ENCODE data around the gene LYRM1. TPM values are rescaled to one million over a fixed set of nuclear protein-coding genes. Genes with fewer than 3 reads are reported as not detected.

LYRM1 gene
- total and polyA plus RNA-seq, 2 of the 8 experiments (the other 6 are each of a cell fraction or from before 2014, with no cell fraction given), result 11.6 to 13.4 TPM

- DNase-seq (ENCODE audit: low read depth in 1 of 2, low spot score in 2 of 2) (no peak), FAIRE-seq (no peak)
- no peak for TF ChIP-seq SIRT6 (IDR thresholded peaks at IDR 0.05; ENCODE audit: low read length)
- no peak for TF ChIP-seq SUZ12 (IDR thresholded peaks at IDR 0.05; ENCODE audit: low read length)
- TF ChIP-seq CBX8 (IDR thresholded peaks at IDR 0.05; ENCODE audit: borderline replicate concordance, low read depth, low read length), result no peak
- no peak for TF ChIP-seq TAF1 (IDR thresholded peaks at IDR 0.05; ENCODE audit: low read depth, low read length)
- no peak for TF ChIP-seq CHD2 (IDR thresholded peaks at IDR 0.05; ENCODE audit: low read length)
- H4K91ac ChIP-seq (replicated peaks; ENCODE audit: insufficient read length, low read length), result no peak overlapping the region
- no peak overlapping the region for H2BK120ac ChIP-seq (replicated peaks; ENCODE audit: low read depth, low read length)
- 89% methylated on average over 5 of the region's 5 CpGs; no CpG with 5 or more reads in 1 of the 2 experiments for WGBS, 2 experiments (ENCODE audit: extremely low coverage in 1 of 2, insufficient coverage in 1 of 2, insufficient read length in 1 of 2, insufficient replicate concordance in 2 of 2, low coverage in 1 of 2, low lambda C conversion rate in 2 of 2, missing lambda C conversion rate in 1 of 2)
- no peak overlapping the region for H3K23ac ChIP-seq (ENCODE audit: insufficient read length)
- no peak overlapping the region for H3K56ac ChIP-seq (replicated peaks; ENCODE audit: insufficient read length, low read depth, low read length)
- no peak overlapping the region for H2BK20ac ChIP-seq (ENCODE audit: low read length)
- no peak overlapping the region for H2AK5ac ChIP-seq (ENCODE audit: low read depth, low read length)
- no peaks in the 10 kb centered on the region for H3K36me3 ChIP-seq (ENCODE audit: control insufficient read depth in 2 of 4, insufficient read depth in 4 of 4, low read length in 3 of 4)
- no peaks in the 10 kb centered on the region for H3K9me3 ChIP-seq (ENCODE audit: insufficient read depth in 2 of 2, low read depth in 1 of 2, low read length in 1 of 2)
- H3K4me3 ChIP-seq (ENCODE audit: extremely low read depth in 1 of 4, insufficient read depth in 2 of 4, low read depth in 3 of 4, low read length in 4 of 4), result no peak overlapping the region
- H3K23me2 ChIP-seq (ENCODE audit: low read depth, low read length), result no peaks in the 10 kb centered on the region
- H4K8ac ChIP-seq (ENCODE audit: extremely low read depth, insufficient read depth, low read length), result no peak overlapping the region
- H3K4me1 ChIP-seq (replicated peaks in 1 of 4; ENCODE audit: control insufficient read depth in 3 of 4, insufficient read depth in 4 of 4, low read length in 3 of 4), result no peaks in the 10 kb centered on the region
- H2AFZ ChIP-seq (ENCODE audit: low read length), result no peak overlapping the region
- no peak overlapping the region for H3K14ac ChIP-seq (ENCODE audit: insufficient read length)
- POLR2A ChIA-PET (ENCODE audit: partially characterized antibody), result no interaction called here
- H2BK5ac ChIP-seq (ENCODE audit: low read depth, low read length), result no peak overlapping the region
- H3K27ac ChIP-seq (ENCODE audit: low read depth, low read length), result no peak overlapping the region
- no peak overlapping the region for H3K4me2 ChIP-seq (ENCODE audit: insufficient read depth in 1 of 2, low read depth in 2 of 2, low read length in 2 of 2)
- no peaks in the 10 kb centered on the region for H3K79me2 ChIP-seq (ENCODE audit: control insufficient read depth in 1 of 2, insufficient read depth in 2 of 2, low read length in 2 of 2)
- H3K79me1 ChIP-seq (ENCODE audit: low read depth, low read length), result no peaks in the 10 kb centered on the region
- H3K4ac ChIP-seq (replicated peaks; ENCODE audit: insufficient read length, low read depth, low read length), result no peak overlapping the region
- H4K5ac ChIP-seq (ENCODE audit: insufficient read length, low read depth, low read length), result no peak overlapping the region
- H2BK12ac ChIP-seq (ENCODE audit: low read depth, low read length), result no peak overlapping the region
- CTCF ChIA-PET (ENCODE audit: partially characterized antibody), result interaction anchor here (0.8 to 1.9 kb wide), 4 partner anchors 11 to 148 kb away, joined by 3 to 4 read pairs (median 3); no protein-coding TSS in a partner anchor
- no peaks in the 10 kb centered on the region for H3K27me3 ChIP-seq (replicated peaks in 1 of 4; ENCODE audit: control insufficient read depth in 3 of 4, extremely low read depth in 1 of 4, insufficient read depth in 3 of 4, low read length in 3 of 4)
- no peaks in the 10 kb centered on the region for H4K20me1 ChIP-seq (replicated peaks in 1 of 2; ENCODE audit: control insufficient read depth in 1 of 2, insufficient read depth in 2 of 2, low read length in 2 of 2)
- H3K18ac ChIP-seq (ENCODE audit: extremely low read depth, low read length), result no peak overlapping the region
- H3K9ac ChIP-seq (replicated peaks in 1 of 4; ENCODE audit: extremely low read depth in 1 of 4, low read depth in 3 of 4, low read length in 3 of 4), result no peak overlapping the region
- H2BK15ac ChIP-seq (ENCODE audit: low read length), result no peak overlapping the region
These were observed 30.6 kb downstream of the LYRM1 start for GRCh38 chr16:20931066-20931600.
